Liver (tissue), 3 donors: ENCODE measurements around the gene PRSS22.
A peak's percentile ranks its signal among the peaks of the same experiment; 100 is the strongest.

Source experiments
- ATF3 ChIP-seq: IDR thresholded peaks from 2 replicates; pipeline ENCODE4 v1.6.1; 2016; ENCODE audit warnings: antibody characterized with exemption
- CTCF ChIP-seq: fragments of 150-350 bp; IDR thresholded peaks from 2 replicates; pipeline ENCODE4 v1.5.1; 2017; ENCODE audit warnings: improper control_type of control experiment, low read depth, low read length; ENCODE audit not compliant: missing input control
- FOXA2 ChIP-seq: IDR thresholded peaks from 2 replicates; pipeline ENCODE4 v1.6.1; 2016; ENCODE audit warnings: antibody characterized with exemption
- GABPA ChIP-seq, 2 donors: IDR thresholded peaks in 1 of 2; conservative IDR thresholded peaks in 1 of 2; 2 replicates each; pipeline ENCODE4 v1.6.1; 2016; ENCODE audit warnings: antibody characterized with exemption in 2 of 2, mild to moderate bottlenecking in 1 of 2, moderate library complexity in 1 of 2
- MAX ChIP-seq: IDR thresholded peaks from 2 replicates; pipeline ENCODE4 v1.6.1; 2016; ENCODE audit warnings: antibody characterized with exemption
- RAD21 ChIP-seq, 2 donors: IDR thresholded peaks; 2 replicates each; pipeline ENCODE4 v1.6.1; 2016; ENCODE audit warnings: antibody characterized with exemption in 2 of 2, mild to moderate bottlenecking in 2 of 2
- RXRA ChIP-seq, 2 donors: IDR thresholded peaks; 2 replicates each; pipeline ENCODE4 v1.6.1; 2017 to 2018; ENCODE audit warnings: antibody characterized with exemption in 2 of 2, mild to moderate bottlenecking in 1 of 2
- SP1 ChIP-seq: IDR thresholded peaks from 2 replicates; pipeline ENCODE4 v1.6.1; 2018; ENCODE audit warnings: antibody characterized with exemption, mild to moderate bottlenecking
- donor health status: healthy.
- donor health status: healthy.

DNA sequence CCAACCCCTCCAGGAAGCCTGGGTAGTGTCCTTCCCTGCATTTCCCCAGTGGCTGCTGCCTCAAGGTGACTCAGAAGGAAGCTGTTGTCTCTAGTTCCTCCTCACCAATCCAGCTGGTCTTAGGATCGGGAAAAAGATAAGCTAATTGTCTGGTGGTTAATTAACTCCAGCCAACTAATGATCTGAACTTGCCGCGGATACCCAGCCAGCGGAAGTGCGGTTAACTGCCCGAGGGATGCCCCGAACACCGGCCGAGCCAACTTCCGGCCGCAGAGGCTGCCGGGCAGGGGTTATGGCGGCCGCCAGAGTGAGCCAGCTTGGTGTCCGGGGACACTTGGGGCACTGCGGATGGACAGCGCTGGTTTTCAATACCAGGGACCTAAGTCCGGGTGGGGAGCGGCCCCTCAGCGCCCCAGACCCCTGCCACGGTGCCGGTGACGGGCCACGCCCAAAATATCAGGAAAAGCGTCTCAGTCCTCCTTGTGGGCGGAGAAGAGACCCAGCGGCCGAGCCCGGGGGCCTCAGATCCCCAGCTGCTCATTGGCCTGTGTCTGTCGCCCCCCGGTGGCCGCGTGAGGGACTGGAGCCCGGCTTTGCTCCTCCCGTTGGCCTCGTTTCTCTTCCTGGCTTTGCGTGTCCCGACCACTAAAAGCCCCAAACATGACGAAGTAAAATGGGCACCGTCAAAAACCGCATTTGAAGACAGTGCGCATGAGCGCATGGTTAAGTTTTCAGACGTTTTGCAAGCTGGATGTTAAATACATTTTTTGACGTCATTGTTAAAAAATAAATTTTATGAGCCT lies 10.2 kb upstream of the PRSS22 start:
- TF ChIP-seq GABPA (IDR thresholded peaks at IDR 0.05 in 1 of 2, conservative IDR thresholded peaks at IDR 0.05 in 1 of 2), result peak; percentile 90 to 98
- TF ChIP-seq CTCF, result peak; percentile 92
- TF ChIP-seq SP1, result no peak
- peak; percentile 91 to 95 for TF ChIP-seq RAD21 (IDR thresholded peaks at IDR 0.05)
- peak; percentile 3 for TF ChIP-seq FOXA2
- TF ChIP-seq ATF3, result no peak
- TF ChIP-seq RXRA (IDR thresholded peaks at IDR 0.05), result peak in 1 of 2 donors; percentile 42
- peak; percentile 52 for TF ChIP-seq MAX
